Measurements from ENCODE around the gene ITGB1BP1.
"Not testable (repeated sequence)": the region's sequence is repeated elsewhere in the genome, so short reads cannot be mapped to it uniquely, and the experiment has no call there.

ITGB1BP1 gene

GRCh38 chr2:9401646-9402371 is 21.5 kb downstream of the ITGB1BP1 start:
- DNase-seq (ENCODE audit: insufficient read length, low spot score) (no peak), FAIRE-seq (no peak)

GRCh38 chr2:9401059-9401547 is 22.2 kb downstream of the ITGB1BP1 start:
- DNase-seq (ENCODE audit: insufficient read length, low spot score): no peak
- FAIRE-seq: no peak

- FAIRE-seq (no peak), DNase-seq (ENCODE audit: insufficient read length, low spot score) (no peak)
Observed at GRCh38 chr2:9400268-9401058, 22.9 kb downstream of the ITGB1BP1 start.

GRCh38 chr2:9398881-9399780 is 24.2 kb downstream of the ITGB1BP1 start:
- DNase-seq (ENCODE audit: insufficient read length, low spot score) (no peak), FAIRE-seq (no peak)

GRCh38 chr2:9398251-9398650 is 25.1 kb downstream of the ITGB1BP1 start:
- not testable (repeated sequence) for DNase-seq (ENCODE audit: insufficient read length, low spot score); FAIRE-seq

- FAIRE-seq: no peak
- DNase-seq (ENCODE audit: insufficient read length, low spot score): no peak
Observed at GRCh38 chr2:9397201-9397600, 26.1 kb downstream of the ITGB1BP1 start.

GRCh38 chr2:9394816-9395215 is 28.5 kb downstream of the ITGB1BP1 start:
- no peak for FAIRE-seq
- no peak for DNase-seq (ENCODE audit: insufficient read length, low spot score)

- FAIRE-seq (no peak), DNase-seq (ENCODE audit: insufficient read length, low spot score) (no peak)
Observed at GRCh38 chr2:9392898-9393765, 30.2 kb downstream of the ITGB1BP1 start.

GRCh38 chr2:9391961-9392720 is 31.2 kb downstream of the ITGB1BP1 start:
- DNase-seq (ENCODE audit: insufficient read length, low spot score) (no peak), FAIRE-seq (no peak)

- no peak for DNase-seq (ENCODE audit: insufficient read length, low spot score)
- no peak for FAIRE-seq
Observed at GRCh38 chr2:9390991-9391390, 32.3 kb downstream of the ITGB1BP1 start.

GRCh38 chr2:9390151-9390850 is 33.0 kb downstream of the ITGB1BP1 start:
- DNase-seq (ENCODE audit: insufficient read length, low spot score) (no peak), FAIRE-seq (no peak)

- DNase-seq (ENCODE audit: insufficient read length, low spot score) (no peak), FAIRE-seq (no peak)
Observed at GRCh38 chr2:9388950-9389911, 34.1 kb downstream of the ITGB1BP1 start.

GRCh38 chr2:9388199-9388681 is 35.1 kb downstream of the ITGB1BP1 start:
- no peak for DNase-seq (ENCODE audit: insufficient read length, low spot score)
- FAIRE-seq: no peak

- no peak for FAIRE-seq
- DNase-seq (ENCODE audit: insufficient read length, low spot score): no peak
Observed at GRCh38 chr2:9385841-9386240, 37.5 kb downstream of the ITGB1BP1 start.

- DNase-seq (ENCODE audit: insufficient read length, low spot score) (no peak), FAIRE-seq (no peak)
Observed at GRCh38 chr2:9384521-9384920, 38.8 kb downstream of the ITGB1BP1 start.

- DNase-seq (ENCODE audit: insufficient read length, low spot score) (no peak), FAIRE-seq (no peak)
Observed at GRCh38 chr2:9382604-9383235, 40.6 kb downstream of the ITGB1BP1 start.
